ENCODE measurements around the gene TMC7.
"Not testable (repeated sequence)": the region's sequence is repeated elsewhere in the genome, so short reads cannot be mapped to it uniquely, and the experiment has no call there.

Gene TMC7

DNA sequence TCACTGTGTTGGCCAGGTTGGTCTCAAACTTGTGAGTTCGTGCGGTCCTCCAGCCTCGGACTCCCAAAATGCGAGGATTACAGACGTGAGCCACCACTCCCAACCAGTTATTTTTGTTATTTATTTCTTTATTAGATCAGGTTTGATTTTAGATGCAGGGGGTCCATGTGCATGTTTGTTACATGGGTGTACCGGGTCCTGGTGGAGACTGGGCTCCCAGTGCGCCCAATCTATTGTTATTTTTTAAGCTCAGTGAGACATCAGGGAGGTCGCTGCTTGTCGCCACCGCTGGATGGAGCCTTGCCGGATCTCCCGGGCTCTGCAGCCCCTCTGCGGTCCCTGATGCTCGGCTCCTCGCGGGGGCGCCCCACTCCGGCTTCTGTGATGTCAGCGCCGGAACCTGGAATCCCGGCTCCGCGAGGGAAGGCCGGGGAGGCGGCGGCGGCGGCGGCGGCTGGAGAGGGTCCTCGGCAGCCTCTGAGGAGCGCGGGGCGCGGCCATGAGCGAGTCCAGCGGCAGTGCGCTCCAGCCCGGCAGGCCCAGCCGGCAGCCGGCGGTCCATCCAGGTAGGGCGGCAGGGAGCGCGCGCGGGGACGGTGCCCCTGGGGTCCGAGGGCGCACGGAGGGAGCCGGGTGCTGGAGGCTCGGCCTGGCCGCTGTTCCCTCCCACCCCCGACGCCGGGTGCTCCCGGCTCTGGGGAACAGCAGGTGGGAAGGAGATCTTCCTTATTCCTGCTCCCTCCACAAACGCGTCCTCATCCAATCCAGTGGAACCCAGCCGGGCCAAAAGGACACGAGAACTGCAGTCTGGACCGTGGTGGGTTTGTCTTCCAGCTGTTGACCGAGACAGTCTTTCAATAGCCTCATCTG is at the start of gene TMC7:
TSS of gene TMC7 (plus strand) at position 370 of the 870 bp plus-strand sequence. CDS start at position 500, 130 bp downstream.
- peak; percentile 89 for DNase-seq

DNA sequence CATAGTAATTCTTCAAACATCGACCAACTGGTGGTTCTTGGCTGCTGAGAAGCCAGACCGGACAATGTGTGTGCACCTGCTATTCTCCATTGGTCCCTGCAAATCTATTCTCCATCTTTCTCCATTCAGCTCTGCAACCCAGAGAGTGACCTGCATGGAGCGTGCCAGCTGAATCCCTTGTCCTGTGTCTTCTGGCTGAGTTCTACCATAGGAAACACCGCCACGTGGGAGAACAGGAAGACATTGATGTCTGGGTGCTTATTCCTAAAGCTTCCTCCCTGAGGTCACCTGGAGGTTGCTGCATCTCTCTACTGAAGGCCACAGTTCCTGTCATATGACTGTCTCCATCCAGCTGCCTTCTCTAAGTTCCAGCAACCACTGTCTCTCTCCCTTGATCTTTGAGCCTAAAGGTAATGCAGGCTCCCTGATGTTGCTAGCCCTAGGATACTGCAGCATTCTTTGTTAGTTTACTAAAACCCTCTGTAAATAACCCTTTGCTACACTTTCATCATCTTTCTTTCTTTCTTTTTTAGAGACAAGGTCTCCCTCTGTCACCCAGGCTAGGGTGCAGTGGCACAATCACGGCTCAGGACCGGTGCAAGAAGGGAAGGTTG is 46.9 kb upstream of the TMC7 start:
- DNase-seq: no peak

DNA sequence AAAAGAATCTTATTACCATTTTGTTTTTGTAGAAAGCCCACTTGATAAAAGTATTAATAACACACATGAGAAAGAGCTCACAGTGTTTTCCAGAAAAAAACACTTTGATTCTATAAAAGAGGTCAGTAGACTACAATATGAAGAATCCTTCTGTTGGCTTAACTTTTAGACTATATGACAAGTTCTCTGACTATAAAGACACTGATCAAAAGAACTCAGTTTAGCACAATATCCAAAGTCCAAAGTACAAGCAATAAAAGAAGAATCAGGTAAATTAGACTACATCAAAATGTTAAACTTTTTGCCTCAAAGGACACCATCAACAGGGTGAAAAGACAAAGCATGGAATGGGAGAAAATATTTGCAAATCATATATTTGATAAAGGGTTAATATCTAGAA is 46.3 kb upstream of the TMC7 start:
- DNase-seq: no peak

GRCh38 chr16:18938986-18939385 is 44.7 kb upstream of the TMC7 start:
- DNase-seq: no peak

DNA sequence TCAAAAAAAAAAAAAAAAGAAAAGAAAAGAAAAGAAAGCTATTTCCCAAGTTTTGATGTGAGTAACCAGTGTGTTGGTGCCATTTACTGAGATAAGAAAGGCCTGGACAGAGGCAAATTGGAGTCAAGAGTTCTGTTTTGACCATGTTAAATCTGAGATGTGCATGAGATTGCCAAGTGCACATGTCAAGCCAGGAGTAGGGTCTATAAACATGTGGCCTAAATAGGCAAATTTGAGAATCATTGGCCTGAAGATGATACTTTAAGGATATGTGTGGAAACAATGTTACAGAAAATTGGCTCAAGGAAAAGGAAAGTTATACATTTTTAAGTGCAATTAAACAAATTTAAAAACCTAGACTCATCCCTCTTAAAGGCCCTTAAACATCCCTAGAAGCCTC is 42.3 kb upstream of the TMC7 start:
- no peak for DNase-seq

GRCh38 chr16:18942061-18942460 is 41.7 kb upstream of the TMC7 start:
- no peak for DNase-seq

- no peak for DNase-seq
Observed at GRCh38 chr16:18943414-18943813, 40.3 kb upstream of the TMC7 start.

GRCh38 chr16:18945233-18945632 is 38.5 kb upstream of the TMC7 start:
- no peak for DNase-seq

- no peak for DNase-seq
Observed at GRCh38 chr16:18948372-18949020, 35.2 kb upstream of the TMC7 start.

GRCh38 chr16:18950469-18951185 is 33.1 kb upstream of the TMC7 start:
- DNase-seq: no peak

DNA sequence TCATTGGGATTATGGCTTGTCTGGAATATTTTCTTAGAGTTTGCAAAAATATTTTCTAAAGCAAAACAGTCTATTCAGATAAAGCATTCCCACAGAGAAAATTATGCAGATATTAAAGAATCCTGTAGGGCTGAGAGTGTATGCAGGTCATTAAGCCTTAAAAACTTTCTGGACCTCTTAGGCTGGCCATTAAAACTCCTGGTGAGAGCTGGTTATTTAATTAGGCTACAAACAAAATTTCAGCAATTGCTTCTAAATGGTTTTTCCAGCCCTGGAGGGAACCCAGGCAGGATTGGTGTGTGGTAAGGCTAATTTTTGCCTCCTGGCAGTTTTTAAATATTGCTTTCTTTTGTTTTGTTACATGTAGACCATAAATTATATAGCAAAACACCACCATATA is 30.2 kb upstream of the TMC7 start:
- no peak for DNase-seq

GRCh38 chr16:18955874-18956580 is 27.7 kb upstream of the TMC7 start:
- DNase-seq: peak; percentile 18

GRCh38 chr16:18956658-18957241 is 27.0 kb upstream of the TMC7 start:
- DNase-seq: not testable (repeated sequence)

DNA sequence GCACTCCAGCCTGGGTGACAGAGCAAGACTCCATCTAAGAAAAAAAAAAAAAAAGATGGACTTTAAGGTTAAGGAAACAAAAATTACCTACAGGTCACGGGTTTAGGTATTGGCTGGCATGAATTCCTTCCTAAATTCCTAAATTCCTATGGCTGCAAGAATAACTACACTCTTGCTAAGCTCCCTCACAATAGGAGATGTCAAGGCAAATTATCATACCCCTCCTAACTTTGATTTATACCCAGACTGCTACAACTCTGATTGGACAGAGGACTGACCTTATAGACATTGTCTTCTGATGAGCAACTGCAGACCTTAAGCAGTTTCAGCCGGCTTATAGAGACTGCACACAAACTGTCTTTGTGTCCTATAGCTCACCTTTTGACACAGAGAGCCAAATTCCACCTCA is 25.1 kb upstream of the TMC7 start:
- peak; percentile 75 for DNase-seq

- no peak for DNase-seq
Observed at GRCh38 chr16:18959031-18959505, 24.7 kb upstream of the TMC7 start.

GRCh38 chr16:18965555-18965954 is 18.2 kb upstream of the TMC7 start:
- DNase-seq: no peak

DNA sequence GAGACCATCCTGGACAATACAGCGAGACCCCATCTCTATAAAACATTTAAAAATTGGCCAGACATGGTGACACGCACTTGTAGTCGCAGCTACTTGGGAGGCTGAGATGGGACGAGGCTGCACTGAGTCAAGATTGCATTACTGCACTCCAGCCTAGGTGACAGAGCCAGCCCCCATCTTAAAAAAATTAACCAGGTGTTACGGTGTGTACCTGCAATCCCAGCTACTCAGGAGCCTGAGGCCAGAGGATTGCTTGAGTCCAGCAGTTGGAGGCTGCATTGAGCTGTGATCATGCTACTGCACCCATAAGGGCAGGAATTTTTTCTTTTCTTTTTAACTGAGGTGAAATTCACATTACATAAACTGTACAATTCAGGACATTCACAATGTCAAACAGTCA is 16.9 kb upstream of the TMC7 start:
- no peak for DNase-seq

GRCh38 chr16:18969050-18969854 is 14.5 kb upstream of the TMC7 start:
- DNase-seq: peak; percentile 90

DNA sequence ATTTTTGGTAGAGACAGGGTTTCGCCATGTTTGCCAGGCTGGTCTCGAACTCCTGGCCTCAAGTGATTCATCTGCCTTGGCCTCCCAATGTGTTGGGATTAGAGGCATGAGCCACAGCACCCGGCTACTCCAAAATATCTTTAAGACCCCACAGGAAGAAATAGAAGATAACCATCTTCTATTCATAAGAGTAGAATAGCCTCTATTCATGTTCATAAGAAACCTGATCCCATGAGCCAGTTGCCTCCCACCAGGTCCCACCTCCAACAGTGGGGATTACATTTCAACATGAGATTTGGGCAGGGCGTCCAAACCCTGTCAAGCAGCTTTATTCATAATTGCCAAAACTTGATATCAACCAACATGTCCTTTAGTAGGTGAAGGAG is 13.9 kb upstream of the TMC7 start:
- no peak for DNase-seq

DNA sequence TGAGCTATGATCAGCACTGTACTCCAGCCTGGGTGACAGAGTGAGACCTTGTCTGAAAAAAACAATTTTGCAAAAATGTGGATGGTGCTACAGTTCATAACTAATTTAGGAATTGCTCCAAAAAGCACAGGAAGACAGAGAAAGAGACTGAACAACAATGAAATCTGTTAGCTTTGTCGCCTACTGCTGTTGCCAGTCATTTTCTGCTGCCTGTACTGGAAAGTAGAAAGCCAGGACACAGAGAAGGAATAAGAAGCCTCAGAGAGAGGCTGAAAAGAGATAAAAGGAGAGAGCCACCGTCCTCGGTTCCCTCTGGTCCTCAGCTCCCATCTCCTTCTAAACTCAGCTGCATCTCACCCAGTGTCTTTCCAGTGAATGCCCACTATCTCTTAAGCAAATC is 8.6 kb upstream of the TMC7 start:
- no peak for DNase-seq

DNA sequence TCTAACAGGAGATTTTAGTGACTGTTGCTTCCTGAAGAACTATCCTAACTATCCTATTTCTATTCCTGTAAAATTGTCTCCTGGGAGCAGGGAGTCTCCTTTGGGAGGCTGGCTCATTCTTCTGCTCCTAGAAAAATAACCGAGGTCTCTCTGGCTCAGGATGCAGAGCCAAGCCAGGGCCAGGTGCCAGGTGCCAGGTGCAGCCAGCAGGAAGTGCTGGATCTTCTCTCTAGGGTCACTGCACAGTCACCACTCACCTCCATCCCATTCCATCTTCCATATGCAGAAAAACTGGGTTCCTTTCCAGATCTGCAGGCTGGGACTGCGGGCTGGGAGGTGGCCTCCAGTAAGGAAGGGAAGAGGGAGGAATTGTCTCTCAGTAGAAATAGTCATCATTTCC is 3.8 kb upstream of the TMC7 start:
- DNase-seq: no peak
